Measurements from ENCODE around the gene ARHGEF17.

GRCh38 chr11:73295996-73296318 is 12.1 kb upstream of the ARHGEF17 start:
- TF ChIP-seq NFRKB (IDR thresholded peaks at IDR 0.05) (no peak), LEF1 (IDR thresholded peaks at IDR 0.05; ENCODE audit: borderline replicate concordance) (no peak), CTBP1 (IDR thresholded peaks at IDR 0.05; ENCODE audit: borderline replicate concordance) (no peak), SP1 (IDR thresholded peaks at IDR 0.05) (no peak), ELF4 (IDR thresholded peaks at IDR 0.05) (no peak), FOXM1 (IDR thresholded peaks at IDR 0.05; ENCODE audit: borderline replicate concordance) (no peak), ZNF384 (IDR thresholded peaks at IDR 0.05) (no peak), ARNT (IDR thresholded peaks at IDR 0.05) (no peak), PKNOX1 (IDR thresholded peaks at IDR 0.05) (no peak), FOXA1 (IDR thresholded peaks at IDR 0.05) (no peak)
